Stimulated activated CD8-positive, alpha-beta memory T cell treated with anti-CD3 and anti-CD28 coated beads, Interleukin-7, amount 100 ng/mL, for 24 hours (primary cell): Measurements from ENCODE around the gene PRKG1.

Experiments
- DNase-seq: peaks from one replicate; pipeline ENCODE4 v3.0.0-alpha.2; 2020; ENCODE audit warnings: low read depth

Gene PRKG1

GRCh38 chr10:51599647-51600046, 525.4 kb downstream of the PRKG1 start:
- no peak for DNase-seq

- DNase-seq = no peak
Measured at GRCh38 chr10:51602326-51602725, 528.0 kb downstream of the PRKG1 start.

GRCh38 chr10:51604579-51604978, 530.3 kb downstream of the PRKG1 start:
- DNase-seq = no peak

- no peak for DNase-seq
Measured at GRCh38 chr10:51606825-51607462, 532.7 kb downstream of the PRKG1 start.

GRCh38 chr10:51607463-51607835, 533.2 kb downstream of the PRKG1 start:
- DNase-seq = no peak

- DNase-seq = no peak
Measured at GRCh38 chr10:51608211-51608610, 533.9 kb downstream of the PRKG1 start.

GRCh38 chr10:51615764-51616298, 541.5 kb downstream of the PRKG1 start:
- no peak for DNase-seq

GRCh38 chr10:51617576-51618235, 543.4 kb downstream of the PRKG1 start:
- no peak for DNase-seq

GRCh38 chr10:51619365-51619764, 545.1 kb downstream of the PRKG1 start:
- DNase-seq = no peak

GRCh38 chr10:51620131-51620530, 545.8 kb downstream of the PRKG1 start:
- no peak for DNase-seq

- no peak for DNase-seq
Measured at GRCh38 chr10:51624013-51624412, 549.7 kb downstream of the PRKG1 start.

GRCh38 chr10:51629934-51630639, 555.8 kb downstream of the PRKG1 start:
- no peak for DNase-seq

GRCh38 chr10:51630640-51631005, 556.3 kb downstream of the PRKG1 start:
- no peak for DNase-seq

- DNase-seq = no peak
Measured at GRCh38 chr10:51635436-51635835, 561.1 kb downstream of the PRKG1 start.

GRCh38 chr10:51638211-51638610, 563.9 kb downstream of the PRKG1 start:
- no peak for DNase-seq

GRCh38 chr10:51638737-51639136, 564.5 kb downstream of the PRKG1 start:
- DNase-seq = no peak

GRCh38 chr10:51640120-51640819, 566.0 kb downstream of the PRKG1 start:
- DNase-seq = no peak

- DNase-seq = no peak
Measured at GRCh38 chr10:51642581-51642980, 568.3 kb downstream of the PRKG1 start.

GRCh38 chr10:51643734-51644133, 569.4 kb downstream of the PRKG1 start:
- DNase-seq = no peak

- no peak for DNase-seq
Measured at GRCh38 chr10:51649064-51649463, 574.8 kb downstream of the PRKG1 start.

GRCh38 chr10:51651063-51651462, 576.8 kb downstream of the PRKG1 start:
- DNase-seq = no peak

GRCh38 chr10:51653025-51653424, 578.7 kb downstream of the PRKG1 start:
- DNase-seq = no peak

GRCh38 chr10:51654918-51655317, 580.6 kb downstream of the PRKG1 start:
- DNase-seq = no peak
